ENCODE measurements around the gene JCAD. TPM values are rescaled to one million over a fixed set of nuclear protein-coding genes. Genes with fewer than 3 reads are reported as not detected.
A peak's percentile ranks its signal among the peaks of the same experiment; 100 is the strongest.

Gene JCAD
- total RNA-seq, 1 donor from 2014 or later: 13.2 TPM

DNA sequence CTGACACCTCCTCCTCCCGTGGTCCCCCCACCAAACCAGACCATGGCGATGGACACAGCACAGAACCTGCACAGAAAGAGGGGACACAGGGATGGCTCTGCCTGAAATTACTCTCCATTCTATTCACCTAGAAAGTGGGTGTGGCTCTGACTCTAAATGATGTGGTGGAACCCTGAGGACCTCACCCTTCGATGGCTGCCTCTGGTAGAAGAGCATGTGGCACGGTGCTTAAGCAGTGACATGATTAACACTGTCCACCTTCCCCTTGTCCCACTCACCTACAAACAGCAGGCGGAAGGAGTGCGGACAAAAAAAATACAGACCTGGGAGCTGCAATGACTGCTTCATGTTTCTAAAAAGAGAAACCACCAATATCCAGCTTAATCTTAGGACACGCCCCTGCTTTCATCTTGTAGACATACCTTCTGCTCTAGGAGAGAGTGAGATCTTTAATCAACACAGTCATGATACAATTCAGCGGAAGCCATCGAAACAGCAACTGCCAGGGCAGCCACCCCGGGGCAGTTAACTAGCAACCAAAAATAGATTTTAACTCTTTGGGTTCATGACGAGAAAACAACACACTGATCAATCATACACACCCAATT, 11.4 kb downstream of the JCAD start:
- DNase-seq (ENCODE audit: low read depth): no peak

DNA sequence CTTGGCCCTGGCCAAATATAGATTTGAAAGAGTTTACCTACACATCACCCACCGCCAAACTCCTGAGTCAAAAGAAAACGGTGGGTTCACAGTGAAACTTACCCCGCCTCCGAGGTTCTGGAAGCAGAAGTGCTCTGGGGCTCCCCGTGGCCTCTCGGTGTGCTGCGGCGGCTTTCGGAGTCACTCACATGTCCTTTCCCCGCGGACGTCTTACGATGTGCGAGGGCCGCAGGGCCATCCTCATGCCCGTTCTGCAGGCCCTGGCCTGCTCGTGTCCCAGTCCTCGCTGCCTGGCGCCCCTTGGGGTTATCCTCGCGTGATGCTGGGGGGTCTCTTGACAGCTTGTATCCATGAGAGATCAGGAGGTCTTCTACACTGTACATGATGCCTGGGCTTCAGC, 12.0 kb downstream of the JCAD start:
- no peak for DNase-seq (ENCODE audit: low read depth)

DNA sequence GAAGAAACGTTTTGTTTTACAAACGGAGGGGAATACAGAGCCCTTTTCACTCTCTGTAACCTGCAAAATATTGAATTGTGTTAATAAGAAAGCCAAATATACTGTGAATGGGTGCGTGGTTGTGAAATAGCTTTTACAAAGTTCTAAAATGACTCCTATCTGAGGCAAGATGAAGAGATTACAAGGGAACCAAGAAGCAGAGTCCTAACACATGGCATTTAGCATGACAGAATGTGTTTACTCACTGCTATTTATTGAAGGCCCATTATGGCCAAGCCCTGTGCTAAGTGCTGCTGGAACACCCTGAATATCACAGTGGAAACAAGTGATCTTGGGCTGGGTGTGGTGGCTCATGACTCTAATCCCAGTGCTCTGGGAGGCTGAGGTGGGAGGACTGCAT, 12.9 kb downstream of the JCAD start:
- no peak for DNase-seq (ENCODE audit: low read depth)

DNA sequence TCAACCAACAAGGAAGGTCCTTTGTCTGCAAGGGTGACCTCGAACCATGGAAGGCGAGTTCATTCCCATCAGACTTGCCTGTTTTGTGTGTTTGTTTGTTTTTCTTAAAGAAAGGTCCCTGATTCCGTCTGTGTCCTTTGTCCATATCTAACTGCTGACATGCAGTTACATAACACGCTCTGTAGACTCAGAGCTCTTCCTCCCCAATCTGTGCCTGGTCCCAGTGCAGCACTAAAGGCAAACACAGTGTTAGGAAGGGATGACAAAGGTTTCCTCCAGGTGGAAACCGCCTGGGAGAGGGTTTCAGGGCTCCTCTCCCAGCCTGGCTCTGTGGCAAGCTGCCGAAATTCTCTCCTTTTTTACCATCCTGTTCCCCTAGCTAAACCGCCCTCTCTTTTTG, 13.4 kb downstream of the JCAD start:
- no peak for DNase-seq (ENCODE audit: low read depth)

DNA sequence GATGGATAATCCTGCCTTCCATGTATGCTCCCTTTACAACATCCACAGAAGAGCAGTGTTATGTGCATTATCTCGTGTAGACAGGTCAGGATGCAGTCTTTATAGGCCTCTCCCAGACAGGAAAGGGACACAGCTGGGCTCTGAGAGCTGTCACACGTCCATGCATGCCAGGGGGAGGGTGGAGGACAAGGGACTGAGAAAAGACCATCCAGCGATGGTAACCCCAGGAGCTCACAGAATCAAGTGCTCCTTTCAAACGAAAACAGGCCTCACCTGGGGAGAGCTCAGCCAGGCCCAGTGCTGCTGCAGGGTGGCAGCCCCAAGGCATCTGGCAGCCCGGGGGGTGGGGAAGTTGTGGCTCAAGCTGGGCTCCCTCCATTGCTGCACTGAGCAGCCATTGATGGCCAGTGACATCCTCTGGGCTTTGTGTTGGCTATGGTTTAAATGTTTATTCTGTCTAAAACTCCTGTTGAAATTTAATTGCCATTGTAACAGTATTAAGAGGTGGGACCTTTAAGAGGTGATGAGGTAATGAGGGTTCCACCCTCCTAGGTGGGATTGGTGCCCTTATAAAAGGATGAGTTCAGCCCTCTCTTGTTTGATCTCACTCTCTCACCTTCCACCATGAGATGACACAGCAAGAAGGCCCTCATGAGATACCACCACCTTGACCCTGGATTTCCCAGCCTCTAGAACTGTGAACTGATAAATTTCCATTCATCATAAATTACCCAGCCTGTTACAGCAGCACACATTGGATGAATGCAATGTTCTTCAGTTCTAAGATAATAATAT, 15.7 kb downstream of the JCAD start:
- DNase-seq (ENCODE audit: low read depth): no peak

DNA sequence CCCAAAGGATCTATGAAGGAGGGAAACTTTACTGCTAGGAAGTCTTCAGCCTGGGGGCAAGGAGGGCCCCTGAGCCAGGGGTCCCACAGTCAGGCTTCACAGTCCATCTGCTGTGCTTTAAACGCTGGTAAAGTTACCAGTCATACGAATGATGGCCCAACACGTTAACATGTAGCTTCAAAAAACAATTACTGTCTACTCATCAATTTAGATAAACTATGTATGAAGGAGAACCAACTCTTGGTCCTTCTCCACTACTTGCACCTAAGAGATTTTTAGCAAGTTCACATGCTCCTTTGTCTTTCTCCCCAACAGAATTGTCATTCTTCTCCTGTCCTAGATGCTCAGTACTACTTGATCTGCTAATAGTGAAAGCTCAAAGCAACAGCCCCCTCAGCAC, 16.6 kb downstream of the JCAD start:
- no peak for DNase-seq (ENCODE audit: low read depth)

DNA sequence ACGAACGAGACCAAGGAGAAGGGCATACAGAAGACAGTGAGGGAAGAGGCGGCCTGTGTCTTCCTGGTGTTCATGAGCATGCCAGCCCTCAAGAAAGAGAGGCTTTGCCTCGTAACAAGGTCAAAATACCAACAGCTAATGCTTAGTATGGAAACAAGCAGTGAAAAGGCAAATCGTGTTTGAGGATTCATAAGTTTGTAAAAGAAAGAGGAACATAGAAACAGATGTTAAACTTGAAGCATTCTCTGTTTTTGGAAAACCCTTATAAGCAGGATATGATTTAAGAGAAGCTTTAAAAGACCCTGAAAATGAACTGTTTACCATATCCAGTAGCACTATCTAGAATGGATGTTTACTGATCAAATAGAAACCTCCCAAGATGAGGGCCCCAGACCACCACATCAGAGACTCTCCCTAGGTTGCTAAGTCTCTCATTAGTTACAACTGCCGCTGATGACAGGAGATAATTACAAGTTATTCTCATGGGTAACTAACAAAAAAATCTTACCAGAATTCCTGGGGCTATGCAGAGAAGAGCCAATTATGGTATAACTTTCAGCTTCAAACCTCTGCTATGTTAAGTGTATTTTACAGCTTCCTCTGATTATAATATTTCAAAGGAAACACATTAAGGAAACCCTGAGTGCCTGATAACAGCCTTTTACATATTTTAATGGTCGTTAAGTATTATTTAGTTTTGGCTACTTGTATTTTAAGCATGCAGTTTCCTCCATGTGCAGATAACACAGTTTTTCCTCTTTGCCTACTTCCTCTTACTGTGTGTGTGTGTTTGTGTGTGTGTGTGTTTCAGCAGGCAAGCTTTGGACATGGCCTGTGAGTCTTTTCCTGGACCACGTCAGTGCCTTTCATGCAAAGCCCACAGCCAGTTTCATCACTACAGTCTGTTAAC, 17.9 kb downstream of the JCAD start:
- DNase-seq (ENCODE audit: low read depth): no peak

DNA sequence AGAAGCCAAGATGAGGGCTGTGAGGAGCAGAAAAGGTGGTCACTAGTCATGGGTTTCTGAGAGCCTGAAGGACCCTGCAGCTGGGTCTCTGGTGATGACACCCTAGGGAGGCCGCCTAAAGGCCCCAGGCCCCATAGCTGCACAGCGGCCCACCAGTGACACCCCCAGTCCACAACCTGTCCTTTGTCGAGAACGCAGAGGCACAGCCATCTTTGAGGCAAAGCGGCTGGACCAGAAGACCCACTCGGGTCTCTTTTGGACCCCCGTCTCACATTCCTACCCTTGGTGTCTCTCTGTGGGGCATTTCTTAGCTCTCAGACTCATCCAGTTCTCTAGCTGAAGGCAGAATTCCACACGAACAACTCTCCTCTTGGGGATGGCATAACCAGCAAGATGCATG, 18.8 kb downstream of the JCAD start:
- no peak for DNase-seq (ENCODE audit: low read depth)

DNA sequence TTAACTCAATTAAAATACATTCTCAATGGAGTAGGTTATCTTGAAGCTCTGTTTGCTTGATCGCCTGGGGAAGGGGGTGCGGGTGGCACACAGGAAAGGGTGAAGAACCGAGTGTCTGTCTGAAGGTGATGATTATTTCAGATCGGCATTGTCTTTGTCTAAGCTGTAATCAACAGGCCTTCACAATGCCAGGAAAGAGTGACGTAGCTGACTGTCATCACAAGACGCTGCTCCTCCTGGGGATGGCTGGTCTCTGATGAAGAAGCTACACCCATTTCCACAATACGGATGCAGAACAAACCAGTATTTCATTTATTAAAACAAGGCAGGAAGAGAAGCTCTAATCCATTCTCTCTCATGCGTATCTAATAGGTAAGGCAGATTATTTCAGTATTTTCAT, 19.4 kb downstream of the JCAD start:
- DNase-seq (ENCODE audit: low read depth): no peak

DNA sequence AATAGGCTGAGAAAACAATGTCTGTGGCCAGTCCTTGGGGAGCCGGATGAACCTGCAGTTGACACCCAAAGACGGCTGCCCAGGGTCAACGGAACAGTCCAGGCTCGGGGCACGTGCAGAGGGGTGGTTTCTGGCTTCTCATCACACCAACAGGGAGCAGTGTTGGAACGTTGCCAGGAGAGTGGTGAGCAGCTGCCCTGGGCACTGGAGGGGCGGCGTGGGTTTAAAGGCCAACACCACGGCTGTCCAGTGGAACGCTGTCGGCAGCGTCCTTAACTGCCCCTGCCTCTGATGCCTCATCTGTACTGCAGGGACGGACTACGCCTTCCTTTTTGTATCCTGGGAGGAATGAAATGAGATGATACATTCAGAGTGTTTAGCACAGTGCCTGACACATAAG, 19.8 kb downstream of the JCAD start:
- DNase-seq (ENCODE audit: low read depth): peak; percentile 94

DNA sequence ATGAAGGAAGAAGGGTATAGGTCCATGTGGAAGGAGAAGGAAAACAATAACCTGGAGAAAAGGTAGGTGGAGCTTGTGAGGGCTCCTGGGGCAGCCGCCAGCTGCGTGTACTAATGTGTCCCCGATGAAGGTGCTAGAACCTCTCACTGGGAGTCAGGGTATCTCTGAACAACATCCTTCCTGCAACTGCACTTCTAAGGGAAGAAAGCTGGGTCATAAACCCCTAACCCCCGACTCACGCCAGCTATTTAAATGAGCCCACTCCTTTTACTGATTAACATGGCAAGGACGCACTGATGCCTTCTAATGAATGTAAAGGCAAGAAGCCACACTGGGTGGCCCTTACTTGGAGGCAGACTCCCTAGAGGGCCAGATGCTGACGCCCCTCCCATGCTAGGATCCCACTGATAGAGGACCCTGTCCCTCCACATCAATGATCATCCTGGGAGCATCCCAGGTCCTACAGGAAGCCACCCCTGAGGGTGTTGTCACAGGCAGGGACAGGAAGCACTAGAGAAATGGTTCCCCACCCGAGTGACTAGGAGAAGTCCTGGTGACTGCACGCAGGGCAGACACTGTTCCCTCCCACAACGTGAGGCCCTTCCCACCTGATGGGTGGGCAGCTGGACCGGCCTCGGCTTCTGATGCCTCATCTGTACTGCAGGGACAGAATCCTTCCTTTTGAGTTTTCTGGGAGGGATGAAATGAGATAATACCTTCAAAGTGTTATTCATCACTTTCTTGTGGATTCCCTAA, 20.4 kb downstream of the JCAD start:
- DNase-seq (ENCODE audit: low read depth): no peak

DNA sequence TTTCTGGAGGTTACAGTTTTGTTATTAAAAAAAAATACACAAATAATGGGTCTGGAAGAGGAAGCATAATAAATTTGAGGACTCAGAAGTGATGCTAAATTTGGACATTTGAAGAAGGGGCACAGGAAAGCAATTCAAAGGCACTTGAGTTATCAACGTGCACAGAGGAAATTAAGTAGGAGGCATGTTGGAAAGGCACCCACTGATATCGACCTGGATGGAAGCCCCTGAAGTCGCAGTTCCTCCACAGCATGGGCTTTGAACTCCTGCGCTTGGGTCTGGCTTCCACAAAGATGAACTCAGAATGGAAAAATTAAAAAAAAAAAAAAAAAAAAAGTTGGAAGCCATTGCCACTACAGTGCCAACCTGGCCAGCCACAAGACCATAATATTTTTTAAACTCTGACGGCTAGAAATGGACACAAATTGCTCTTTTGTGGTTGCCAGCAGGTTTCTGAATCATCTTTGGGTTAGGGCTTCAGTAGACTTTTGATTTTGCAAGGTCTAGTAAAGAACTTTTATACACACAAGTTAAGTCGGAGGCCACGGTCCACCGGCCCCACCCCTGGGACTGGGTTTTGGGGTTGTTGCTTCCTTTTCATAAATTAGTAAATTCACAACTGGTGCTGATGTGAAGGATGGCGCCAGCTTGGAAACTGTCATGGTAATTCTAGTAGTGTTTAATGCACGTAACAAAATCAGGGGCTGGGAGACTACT, 21.6 kb downstream of the JCAD start:
- no peak for DNase-seq (ENCODE audit: low read depth)

DNA sequence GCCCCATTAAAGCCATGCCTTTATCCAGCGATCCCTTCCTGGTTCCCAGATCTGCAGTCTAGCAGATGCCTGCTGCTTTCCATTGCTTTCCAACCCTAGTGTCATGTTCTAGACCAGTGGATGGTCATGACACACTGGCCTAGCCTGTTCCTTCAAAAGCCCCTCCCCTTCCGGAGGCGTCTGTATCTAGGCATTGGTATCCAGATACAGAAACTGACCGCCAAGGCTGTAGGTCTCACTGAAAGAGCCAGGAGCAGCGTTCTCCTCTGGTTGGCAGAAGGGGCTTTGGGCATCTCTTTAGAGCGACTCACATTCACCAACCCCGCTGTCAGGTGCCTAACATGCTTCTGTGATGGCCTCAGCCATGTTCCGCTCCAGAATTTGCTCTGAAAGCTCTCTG, 22.6 kb downstream of the JCAD start:
- peak; percentile 63 for DNase-seq (ENCODE audit: low read depth)

DNA sequence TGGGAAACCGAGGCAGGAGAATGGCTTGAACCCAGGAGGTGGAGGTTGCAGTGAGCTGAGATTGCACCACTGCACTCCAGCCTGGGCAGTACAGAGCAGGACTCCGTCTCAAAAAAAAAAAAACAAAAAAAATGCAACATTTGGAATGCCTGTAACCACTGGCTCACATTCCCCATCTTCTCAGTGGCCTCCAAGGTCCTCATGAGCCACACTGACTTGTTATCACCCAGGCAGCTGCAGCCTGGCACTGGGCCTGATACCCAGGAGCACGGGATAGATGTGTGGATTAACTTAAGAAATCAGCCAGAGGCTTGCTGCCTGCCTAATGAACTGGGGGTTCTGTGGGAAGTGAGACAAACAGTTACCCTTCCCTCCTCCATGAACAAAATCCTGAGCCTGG, 23.0 kb downstream of the JCAD start:
- peak; percentile 89 for DNase-seq (ENCODE audit: low read depth)

DNA sequence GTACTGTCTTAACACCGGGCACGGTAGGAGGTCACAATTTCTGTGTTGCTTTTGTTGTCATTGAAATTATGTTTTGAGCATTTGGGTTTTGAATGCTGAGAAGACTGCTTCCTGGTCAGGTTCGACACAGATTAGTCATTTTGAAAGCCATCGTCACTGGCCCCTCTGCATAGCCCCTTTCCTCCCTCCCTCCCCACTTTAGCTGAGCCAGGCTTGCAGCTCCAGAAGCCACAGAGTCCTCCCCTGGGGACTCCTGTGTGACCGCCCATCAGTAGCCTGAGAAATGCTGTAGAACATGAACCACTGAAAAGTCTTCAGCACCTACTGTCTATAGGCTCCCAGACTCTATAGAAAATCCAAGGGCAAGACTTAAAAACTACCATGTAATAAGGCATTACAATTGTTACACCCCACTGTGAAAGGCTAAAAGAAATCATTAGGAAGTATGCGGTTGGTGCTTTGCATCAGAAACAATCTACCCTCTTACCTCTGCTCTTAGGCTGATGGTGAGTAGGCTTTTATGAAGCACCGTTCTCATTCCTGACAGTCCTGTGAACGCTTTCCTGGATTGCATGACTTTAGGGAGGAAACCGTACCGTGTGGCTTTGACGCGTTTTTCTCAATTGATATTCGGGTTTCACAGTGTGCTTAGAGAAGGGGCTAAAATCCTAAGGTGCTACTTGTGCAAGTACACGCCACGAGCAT, 24.8 kb downstream of the JCAD start:
- no peak for DNase-seq (ENCODE audit: low read depth)

DNA sequence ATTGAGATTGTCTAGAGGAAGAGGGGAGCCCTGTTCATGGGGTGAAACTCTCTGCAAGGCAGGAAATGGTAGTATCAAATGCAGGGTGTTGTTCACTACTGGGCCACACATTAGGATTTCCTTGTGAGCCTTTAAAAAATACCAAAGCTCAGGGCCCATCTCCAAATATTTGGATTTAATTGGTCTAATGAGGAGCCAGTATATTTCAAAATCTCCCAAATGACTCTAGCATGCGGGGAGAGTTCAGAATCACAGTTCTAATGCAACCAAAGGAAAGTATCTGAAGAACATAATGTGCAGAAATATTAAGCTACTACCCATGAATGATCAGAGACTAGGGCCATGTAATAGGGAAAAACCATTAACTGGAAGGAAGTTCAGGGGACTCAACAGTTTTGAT, 27.3 kb downstream of the JCAD start:
- no peak for DNase-seq (ENCODE audit: low read depth)

DNA sequence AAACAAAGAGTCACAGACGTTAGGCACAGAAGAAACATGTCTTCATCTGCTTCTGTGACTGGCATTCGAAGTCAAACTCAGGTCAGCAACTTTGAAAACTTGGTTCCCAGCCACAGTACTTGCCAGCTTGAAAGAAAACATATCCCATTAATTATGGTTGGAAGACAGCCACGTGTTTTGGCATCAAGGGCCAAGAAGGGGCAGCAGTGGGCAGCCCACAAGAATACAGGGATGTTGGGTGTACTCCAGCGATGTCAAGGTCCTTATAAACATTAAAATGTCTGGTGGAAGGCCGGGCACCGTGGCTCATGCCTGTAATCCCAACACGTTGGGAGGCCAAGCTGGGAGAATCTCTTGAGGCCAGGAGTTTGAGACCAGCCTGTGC, 29.5 kb downstream of the JCAD start:
- DNase-seq (ENCODE audit: low read depth): no peak

DNA sequence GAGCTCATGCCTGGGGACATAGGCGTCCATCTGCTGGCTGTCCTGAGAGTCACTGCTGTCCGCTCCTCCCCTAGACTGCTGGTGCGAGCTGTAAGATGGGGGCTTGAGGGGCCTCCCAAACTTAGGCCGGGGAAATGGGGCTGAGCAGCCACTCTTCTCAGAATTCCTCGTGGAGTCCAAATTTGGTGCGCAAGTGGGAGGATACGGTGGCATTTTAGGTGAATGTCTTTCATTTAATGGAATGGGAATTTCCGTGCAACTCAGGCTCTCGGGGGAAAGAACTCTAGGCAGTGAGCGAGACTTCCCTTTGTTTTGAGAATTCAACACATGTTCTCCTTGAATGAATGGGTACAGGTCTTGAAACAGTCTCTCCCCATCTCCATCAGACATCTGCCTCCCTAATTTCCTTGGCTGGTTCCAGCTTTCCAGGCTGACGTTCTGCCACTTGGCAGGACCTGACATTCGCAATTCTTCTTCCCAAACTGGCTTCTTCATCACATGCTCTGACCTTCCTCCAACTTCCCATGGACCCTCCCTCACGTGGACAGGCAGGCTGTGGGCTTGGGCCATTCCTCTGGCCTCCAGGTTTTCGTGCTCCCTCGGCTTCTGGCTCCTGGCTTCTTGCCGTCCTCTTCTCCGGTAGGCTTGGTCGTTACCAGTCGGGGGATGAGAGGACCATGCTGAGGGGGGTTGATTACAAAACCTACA, 30.1 kb downstream of the JCAD start:
- no peak for DNase-seq (ENCODE audit: low read depth)

DNA sequence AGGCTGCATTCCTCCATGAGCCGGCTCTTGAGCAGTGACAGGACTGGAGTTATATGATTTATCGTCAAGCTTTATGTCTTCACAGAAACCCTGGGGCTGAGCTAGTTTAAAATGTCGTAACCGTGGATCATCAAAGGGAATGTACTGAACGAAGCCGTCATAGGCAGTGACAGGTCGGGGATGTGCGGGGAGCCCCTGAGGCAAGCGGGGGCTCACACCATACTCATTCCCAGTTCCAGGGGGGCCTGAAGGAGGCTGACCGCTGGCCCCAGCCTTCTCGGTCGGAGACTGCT, 30.7 kb downstream of the JCAD start:
- DNase-seq (ENCODE audit: low read depth): no peak
